ENCODE results near the gene SLC2A4RG.

SLC2A4RG gene

GRCh38 chr20:63702751-63703470 lies 36.7 kb upstream of the SLC2A4RG start:
- ChIA-PET CTCF (interaction anchor here (1.2 kb wide), 1 partner anchor 165 kb away, joined by 3 read pairs; no protein-coding TSS in a partner anchor), POLR2A (interaction anchor here (0.8 kb wide), 1 partner anchor 44 kb away, joined by 3 read pairs; no protein-coding TSS in a partner anchor)
- TF ChIP-seq CTCF (IDR thresholded peaks at IDR 0.05; ENCODE audit: insufficient read depth, low read length, missing control alignments), result no peak
- DNase-seq (ENCODE audit: low read depth, low spot score), result no peak
- H3K4me3 ChIP-seq (ENCODE audit: low read depth, low read length), result no peak overlapping the region

GRCh38 chr20:63703471-63703975 lies 36.1 kb upstream of the SLC2A4RG start:
- no peak for DNase-seq (ENCODE audit: low read depth, low spot score)
- ChIA-PET CTCF (no interaction called here), POLR2A (no interaction called here)
- no peak for TF ChIP-seq CTCF (IDR thresholded peaks at IDR 0.05; ENCODE audit: insufficient read depth, low read length, missing control alignments)
- H3K4me3 ChIP-seq (ENCODE audit: low read depth, low read length), result no peak overlapping the region

GRCh38 chr20:63703976-63704748 lies 35.4 kb upstream of the SLC2A4RG start:
- no peak for DNase-seq (ENCODE audit: low read depth, low spot score)
- no peak for TF ChIP-seq CTCF (IDR thresholded peaks at IDR 0.05; ENCODE audit: insufficient read depth, low read length, missing control alignments)
- H3K4me3 ChIP-seq (ENCODE audit: low read depth, low read length), result no peak overlapping the region
- CTCF ChIA-PET, result no interaction called here
- POLR2A ChIA-PET, result no interaction called here

- no peak for TF ChIP-seq CTCF (IDR thresholded peaks at IDR 0.05; ENCODE audit: insufficient read depth, low read length, missing control alignments)
- no peak for DNase-seq (ENCODE audit: low read depth, low spot score)
- H3K4me3 ChIP-seq (ENCODE audit: low read depth, low read length), result no peak overlapping the region
- CTCF ChIA-PET, result no interaction called here
- POLR2A ChIA-PET, result no interaction called here
Observed at GRCh38 chr20:63704749-63705117, 34.8 kb upstream of the SLC2A4RG start.

GRCh38 chr20:63705232-63706026 lies 34.1 kb upstream of the SLC2A4RG start:
- DNase-seq (ENCODE audit: low read depth, low spot score), result no peak
- POLR2A ChIA-PET, result interaction anchor here (1.2 kb wide), 1 partner anchor 160 kb away, joined by 3 read pairs; the partner anchor contains the start of gene TPD52L2
- no peak for TF ChIP-seq CTCF (IDR thresholded peaks at IDR 0.05; ENCODE audit: insufficient read depth, low read length, missing control alignments)
- CTCF ChIA-PET, result no interaction called here
- no peak overlapping the region for H3K4me3 ChIP-seq (ENCODE audit: low read depth, low read length)
